ENCODE measurements around the gene MCUR1. TPM values are rescaled to one million over a fixed set of nuclear protein-coding genes. Genes with fewer than 3 reads are reported as not detected.
"Not testable (repeated sequence)": the region's sequence is repeated elsewhere in the genome, so short reads cannot be mapped to it uniquely, and the experiment has no call there.

Gene MCUR1
- total and polyA plus RNA-seq, 8 donors: 6.8 to 14.5 (median 11.9) TPM

- H3K9me3 ChIP-seq: no peaks in the 10 kb centered on the region
- TF ChIP-seq CTCF (IDR thresholded peaks at IDR 0.05): no peak
- H3K27me3 ChIP-seq: peaks cover 0 to 3% (median 0%) of the 10 kb centered on the region in 4 donors
- no peak for DNase-seq
- no peaks in the 10 kb centered on the region for H3K36me3 ChIP-seq
- no peak overlapping the region for H3K27ac ChIP-seq
- 81 to 84% methylated on average over 4 of the region's 4 CpGs for WGBS, 2 donors
- no peaks in the 10 kb centered on the region for H3K4me1 ChIP-seq
- H3K4me3 ChIP-seq: no peak overlapping the region
- no peak for FAIRE-seq
- intact Hi-C loops (cut with DNase I): no loop called here
- ATAC-seq: no peak
Observed at GRCh38 chr6:13830803-13831202, 16.4 kb upstream of the MCUR1 start.

GRCh38 chr6:13829419-13829818 lies 15.1 kb upstream of the MCUR1 start:
- FAIRE-seq; intact Hi-C loops (cut with DNase I): not testable (repeated sequence)
- WGBS, 2 donors: 83 to 84% methylated on average over 5 of the region's 5 CpGs

GRCh38 chr6:13828656-13829301 lies 14.4 kb upstream of the MCUR1 start:
- H3K4me3 ChIP-seq; intact Hi-C loops (cut with DNase I); H3K27ac ChIP-seq; ATAC-seq; H3K36me3 ChIP-seq; H3K27me3 ChIP-seq; H3K9me3 ChIP-seq; FAIRE-seq; H3K4me1 ChIP-seq; DNase-seq: not testable (repeated sequence)
- 85 to 90% methylated on average over 11 of the region's 11 CpGs for WGBS, 2 donors

More at GRCh38 chr6:13829419-13829818, 15.1 kb upstream of the MCUR1 start:
- not testable (repeated sequence) for H3K27ac ChIP-seq, ATAC-seq, H3K4me3 ChIP-seq, H3K27me3 ChIP-seq, DNase-seq, H3K4me1 ChIP-seq, H3K9me3 ChIP-seq, H3K36me3 ChIP-seq

GRCh38 chr6:13827032-13827431 lies 12.7 kb upstream of the MCUR1 start:
- no peak for DNase-seq
- Histone ChIP-seq H3K36me3 (no peaks in the 10 kb centered on the region), H3K27me3 (no peaks in the 10 kb centered on the region), H3K27ac (no peak overlapping the region), H3K4me1 (no peaks in the 10 kb centered on the region), H3K4me3 (no peak overlapping the region), H3K9me3 (no peaks in the 10 kb centered on the region)
- no peak for ATAC-seq
- 82 to 86% methylated on average over 2 of the region's 2 CpGs for WGBS, 2 donors
- no peak for TF ChIP-seq CTCF (IDR thresholded peaks at IDR 0.05)
- FAIRE-seq: no peak
- intact Hi-C loops (cut with DNase I): no loop called here

- ATAC-seq: no peak
- H3K4me1 ChIP-seq: no peaks in the 10 kb centered on the region
- intact Hi-C loops (cut with DNase I): no loop called here
- H3K36me3 ChIP-seq: no peaks in the 10 kb centered on the region
- no peaks in the 10 kb centered on the region for H3K27me3 ChIP-seq
- FAIRE-seq: no peak
- TF ChIP-seq CTCF (IDR thresholded peaks at IDR 0.05): no peak
- H3K27ac ChIP-seq: no peak overlapping the region
- no peaks in the 10 kb centered on the region for H3K9me3 ChIP-seq
- WGBS, 2 donors: 90 to 97% methylated on average over 1 of the region's 1 CpG
- no peak for DNase-seq
- H3K4me3 ChIP-seq: no peak overlapping the region
Observed at GRCh38 chr6:13825871-13826270, 11.5 kb upstream of the MCUR1 start.

- no peaks in the 10 kb centered on the region for H3K27me3 ChIP-seq
- no peaks in the 10 kb centered on the region for H3K36me3 ChIP-seq
- DNase-seq (no peak), FAIRE-seq (no peak), ATAC-seq (no peak)
- no peaks in the 10 kb centered on the region for H3K9me3 ChIP-seq
- intact Hi-C loops (cut with DNase I): loop anchor here in 1 of 3 donors (10.0 kb wide), 1 partner anchor 56 kb away; no protein-coding TSS in a partner anchor
- 70 to 72% methylated on average over 2 of the region's 2 CpGs for WGBS, 2 donors
- H3K4me1 ChIP-seq: peaks cover 0 to 4% (median 0%) of the 10 kb centered on the region in 3 donors
- H3K4me3 ChIP-seq: no peak overlapping the region
- no peak overlapping the region for H3K27ac ChIP-seq
- TF ChIP-seq CTCF (IDR thresholded peaks at IDR 0.05): no peak
Observed at GRCh38 chr6:13818341-13818740, 4.0 kb upstream of the MCUR1 start.
